HEK293 (cell line): Measurements from ENCODE around the gene NFIC.

ENCODE experiments used
- CTCF ChIA-PET: fragments of 350-600 bp; formaldehyde crosslinking; extraction: SDS; loops from one replicate; lab custom pipeline; 2021; ENCODE audit warnings: antibody characterized with exemption; lab: Yijun Ruan, JAX
- POLR2A ChIA-PET: fragments of 300-600 bp; formaldehyde crosslinking; extraction: SDS; loops from one replicate; lab custom pipeline; 2020; ENCODE audit warnings: antibody characterized with exemption, inconsistent platforms; lab: Yijun Ruan, JAX
- H3K27ac ChIP-seq: fragments of 200-500 bp; sonication (Bioruptor generic); 2 replicates; pipeline ENCODE4 v1.5.1; 2014; ENCODE audit warnings: low read depth, low read length, control low read depth, inconsistent platforms; ENCODE audit errors: extremely low read depth
- H3K36me3 ChIP-seq, 2 experiments: fragments of 200-500 bp in 1 of 2; sonication (Bioruptor generic) in 1 of 2; 1 replicate in 1 of 2; 2 replicates in 1 of 2; pipeline ENCODE4 v1.5.1; 2014 to 2017; ENCODE audit warnings: inconsistent platforms in 2 of 2, low read length in 2 of 2; ENCODE audit not compliant: control insufficient read depth in 2 of 2, insufficient read depth in 1 of 2
- H3K4me1 ChIP-seq: fragments of 200-500 bp; sonication (Bioruptor generic); 2 replicates; pipeline ENCODE4 v1.5.1; 2014; ENCODE audit warnings: mild to moderate bottlenecking, low read length, inconsistent platforms; ENCODE audit not compliant: control insufficient read depth, insufficient read depth
- H3K4me3 ChIP-seq: 2 replicates; pipeline ENCODE4 v1.5.1; 2011; ENCODE audit warnings: low read depth, mild to moderate bottlenecking, control low read depth, low read length, moderate library complexity
- H3K9me3 ChIP-seq: fragments of 200-500 bp; sonication (Bioruptor generic); 2 replicates; pipeline ENCODE4 v1.5.1; 2014; ENCODE audit warnings: low read depth, low read length, inconsistent platforms; ENCODE audit not compliant: control insufficient read depth, insufficient read depth
- ATF2 ChIP-seq: fragments of 450-650 bp; formaldehyde crosslinking; IDR thresholded peaks from 2 replicates; pipeline ENCODE4 v1.5.1; 2016; ENCODE audit warnings: missing biosample characterization, missing genetic modification characterization, low read depth
- GLI2 ChIP-seq: fragments of 450-650 bp; formaldehyde crosslinking; IDR thresholded peaks from 2 replicates; pipeline ENCODE4; 2017; ENCODE audit warnings: missing biosample characterization, missing genetic modification characterization, low read depth, borderline replicate concordance
- GLI4 ChIP-seq: fragments of 450-650 bp; formaldehyde crosslinking; IDR thresholded peaks from 2 replicates; pipeline ENCODE4 v1.5.1; 2016; ENCODE audit warnings: missing biosample characterization, missing genetic modification characterization
- KLF8 ChIP-seq: fragments of 450-650 bp; formaldehyde crosslinking; IDR thresholded peaks from 2 replicates; pipeline ENCODE4 v1.5.1; 2016; ENCODE audit warnings: missing biosample characterization, missing genetic modification characterization
- MYNN ChIP-seq: fragments of 450-650 bp; formaldehyde crosslinking; IDR thresholded peaks from 2 replicates; pipeline ENCODE4 v1.5.1; 2016; ENCODE audit warnings: missing biosample characterization, missing genetic modification characterization, borderline replicate concordance
- SP7 ChIP-seq: fragments of 450-650 bp; formaldehyde crosslinking; IDR thresholded peaks from 2 replicates; pipeline ENCODE4 v1.5.1; 2016; ENCODE audit warnings: missing biosample characterization, missing genetic modification characterization
- ZIC2 ChIP-seq: fragments of 450-650 bp; formaldehyde crosslinking; IDR thresholded peaks from 2 replicates; pipeline ENCODE4 v1.5.1; 2016; ENCODE audit warnings: missing biosample characterization, missing genetic modification characterization
- ZNF2 ChIP-seq: fragments of 450-650 bp; formaldehyde crosslinking; IDR thresholded peaks from 2 replicates; pipeline ENCODE4 v1.5.1; 2016; ENCODE audit warnings: missing biosample characterization, missing genetic modification characterization
- ZNF311 ChIP-seq: fragments of 450-650 bp; formaldehyde crosslinking; IDR thresholded peaks from 2 replicates; pipeline ENCODE4 v1.5.1; 2017; ENCODE audit warnings: missing biosample characterization, missing genetic modification characterization, borderline replicate concordance
- ZNF324 ChIP-seq: fragments of 450-650 bp; formaldehyde crosslinking; IDR thresholded peaks from 2 replicates; pipeline ENCODE4 v1.5.1; 2016; ENCODE audit warnings: missing biosample characterization, missing genetic modification characterization
- ZNF335 ChIP-seq: fragments of 450-650 bp; formaldehyde crosslinking; conservative IDR thresholded peaks from 2 replicates; pipeline ENCODE4 v1.5.1; 2016; ENCODE audit warnings: missing biosample characterization, missing genetic modification characterization
- ZNF350 ChIP-seq: fragments of 450-650 bp; formaldehyde crosslinking; IDR thresholded peaks from 2 replicates; pipeline ENCODE4 v1.5.0; 2017; ENCODE audit warnings: missing biosample characterization, mild to moderate bottlenecking, missing genetic modification characterization
- ZNF48 ChIP-seq: fragments of 450-650 bp; formaldehyde crosslinking; IDR thresholded peaks from 2 replicates; pipeline ENCODE4 v1.5.1; 2016; ENCODE audit warnings: missing biosample characterization, missing genetic modification characterization
- ZNF544 ChIP-seq: fragments of 450-650 bp; formaldehyde crosslinking; IDR thresholded peaks from 2 replicates; pipeline ENCODE4 v1.5.0; 2017; ENCODE audit warnings: missing biosample characterization, missing genetic modification characterization
- ZNF558 ChIP-seq: fragments of 450-650 bp; formaldehyde crosslinking; IDR thresholded peaks from 2 replicates; pipeline ENCODE4 v1.5.1; 2016; ENCODE audit warnings: missing biosample characterization, missing genetic modification characterization
- ZNF561 ChIP-seq: fragments of 450-650 bp; IDR thresholded peaks from 2 replicates; pipeline ENCODE4 v1.5.1; 2018; ENCODE audit warnings: missing biosample characterization, missing genetic modification characterization, borderline replicate concordance
- ZNF610 ChIP-seq: fragments of 450-650 bp; formaldehyde crosslinking; IDR thresholded peaks from 2 replicates; pipeline ENCODE4 v1.5.1; 2016; ENCODE audit warnings: missing biosample characterization, missing genetic modification characterization, borderline replicate concordance
- ZNF76 ChIP-seq: fragments of 450-650 bp; formaldehyde crosslinking; IDR thresholded peaks from 2 replicates; pipeline ENCODE4; 2016; ENCODE audit warnings: low read depth, missing biosample characterization, missing genetic modification characterization, borderline replicate concordance
- ZNF768 ChIP-seq: fragments of 450-650 bp; formaldehyde crosslinking; IDR thresholded peaks from 2 replicates; pipeline ENCODE4 v1.5.1; 2018; ENCODE audit warnings: missing biosample characterization, mild to moderate bottlenecking, missing genetic modification characterization
- ZSCAN18 ChIP-seq: fragments of 450-650 bp; formaldehyde crosslinking; IDR thresholded peaks from 2 replicates; pipeline ENCODE4 v1.5.1; 2016; ENCODE audit warnings: missing biosample characterization, missing genetic modification characterization
- ZSCAN23 ChIP-seq: fragments of 450-650 bp; formaldehyde crosslinking; IDR thresholded peaks from 2 replicates; pipeline ENCODE4 v1.5.1; 2016; ENCODE audit warnings: missing biosample characterization, missing genetic modification characterization
- ZSCAN4 ChIP-seq: fragments of 450-650 bp; formaldehyde crosslinking; IDR thresholded peaks from 2 replicates; pipeline ENCODE4 v1.5.1; 2017; ENCODE audit warnings: missing biosample characterization, missing genetic modification characterization
- TF ChIP-seq, protein P1 (sequence below): fragments of 450-650 bp; formaldehyde crosslinking; IDR thresholded peaks from 2 replicates; pipeline ENCODE4 v1.5.0; 2017; ENCODE audit warnings: missing biosample characterization, missing genetic modification characterization, borderline replicate concordance
- TF ChIP-seq, protein P2 (sequence below): fragments of 450-650 bp; formaldehyde crosslinking; IDR thresholded peaks from 2 replicates; pipeline ENCODE4 v1.5.1; 2017; ENCODE audit warnings: missing biosample characterization, missing genetic modification characterization
- TF ChIP-seq, protein P3 (sequence below): fragments of 450-650 bp; formaldehyde crosslinking; IDR thresholded peaks from 2 replicates; pipeline ENCODE4 v1.5.1; 2016; ENCODE audit warnings: missing biosample characterization, missing genetic modification characterization

Gene NFIC

GRCh38 chr19:3361384-3362216, 4.8 kb upstream of the NFIC start (continued):
- TF ChIP-seq, protein P1, sequence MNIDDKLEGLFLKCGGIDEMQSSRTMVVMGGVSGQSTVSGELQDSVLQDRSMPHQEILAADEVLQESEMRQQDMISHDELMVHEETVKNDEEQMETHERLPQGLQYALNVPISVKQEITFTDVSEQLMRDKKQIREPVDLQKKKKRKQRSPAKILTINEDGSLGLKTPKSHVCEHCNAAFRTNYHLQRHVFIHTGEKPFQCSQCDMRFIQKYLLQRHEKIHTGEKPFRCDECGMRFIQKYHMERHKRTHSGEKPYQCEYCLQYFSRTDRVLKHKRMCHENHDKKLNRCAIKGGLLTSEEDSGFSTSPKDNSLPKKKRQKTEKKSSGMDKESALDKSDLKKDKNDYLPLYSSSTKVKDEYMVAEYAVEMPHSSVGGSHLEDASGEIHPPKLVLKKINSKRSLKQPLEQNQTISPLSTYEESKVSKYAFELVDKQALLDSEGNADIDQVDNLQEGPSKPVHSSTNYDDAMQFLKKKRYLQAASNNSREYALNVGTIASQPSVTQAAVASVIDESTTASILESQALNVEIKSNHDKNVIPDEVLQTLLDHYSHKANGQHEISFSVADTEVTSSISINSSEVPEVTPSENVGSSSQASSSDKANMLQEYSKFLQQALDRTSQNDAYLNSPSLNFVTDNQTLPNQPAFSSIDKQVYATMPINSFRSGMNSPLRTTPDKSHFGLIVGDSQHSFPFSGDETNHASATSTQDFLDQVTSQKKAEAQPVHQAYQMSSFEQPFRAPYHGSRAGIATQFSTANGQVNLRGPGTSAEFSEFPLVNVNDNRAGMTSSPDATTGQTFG (tag by site-specific recombination), result no peak
- TF ChIP-seq ZNF311 (tag by site-specific recombination), result no peak
- TF ChIP-seq MYNN (tag by site-specific recombination), result no peak
- TF ChIP-seq ZNF2 (tag by site-specific recombination), result peak; percentile 16; the same call in 1 of the 2 replicates
- TF ChIP-seq ZNF335 (tag by site-specific recombination), result no peak
- TF ChIP-seq SP7 (tag by site-specific recombination), result no peak
- no peak for TF ChIP-seq ZNF544 (tag by site-specific recombination)

GRCh38 chr19:3362217-3362906, 4.0 kb upstream of the NFIC start:
- no peaks in the 10 kb centered on the region for H3K36me3 ChIP-seq
- no peak overlapping the region for H3K4me3 ChIP-seq
- CTCF ChIA-PET, result interaction anchor here (0.6 kb wide), 1 partner anchor 67 kb away, joined by 3 read pairs; no protein-coding TSS in a partner anchor
- H3K4me1 ChIP-seq, result peaks cover 3% of the 10 kb centered on the region; the same call in 1 of the 2 replicates
- POLR2A ChIA-PET, result no interaction called here
- H3K27ac ChIP-seq, result no peak overlapping the region
- H3K9me3 ChIP-seq, result no peaks in the 10 kb centered on the region
- no peak for TF ChIP-seq GLI4 (tag by site-specific recombination)
- no peak for TF ChIP-seq GLI2 (tag by site-specific recombination)
- TF ChIP-seq ZIC2, result no peak
- TF ChIP-seq KLF8 (tag by site-specific recombination), result no peak
- TF ChIP-seq ZNF558 (tag by site-specific recombination), result no peak
- no peak for TF ChIP-seq ZNF48 (tag by site-specific recombination)
- TF ChIP-seq, protein P2, sequence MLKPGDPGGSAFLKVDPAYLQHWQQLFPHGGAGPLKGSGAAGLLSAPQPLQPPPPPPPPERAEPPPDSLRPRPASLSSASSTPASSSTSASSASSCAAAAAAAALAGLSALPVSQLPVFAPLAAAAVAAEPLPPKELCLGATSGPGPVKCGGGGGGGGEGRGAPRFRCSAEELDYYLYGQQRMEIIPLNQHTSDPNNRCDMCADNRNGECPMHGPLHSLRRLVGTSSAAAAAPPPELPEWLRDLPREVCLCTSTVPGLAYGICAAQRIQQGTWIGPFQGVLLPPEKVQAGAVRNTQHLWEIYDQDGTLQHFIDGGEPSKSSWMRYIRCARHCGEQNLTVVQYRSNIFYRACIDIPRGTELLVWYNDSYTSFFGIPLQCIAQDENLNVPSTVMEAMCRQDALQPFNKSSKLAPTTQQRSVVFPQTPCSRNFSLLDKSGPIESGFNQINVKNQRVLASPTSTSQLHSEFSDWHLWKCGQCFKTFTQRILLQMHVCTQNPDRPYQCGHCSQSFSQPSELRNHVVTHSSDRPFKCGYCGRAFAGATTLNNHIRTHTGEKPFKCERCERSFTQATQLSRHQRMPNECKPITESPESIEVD, result no peak
- no peak for TF ChIP-seq ZNF76 (tag by site-specific recombination)
- TF ChIP-seq ZNF561 (tag by site-specific recombination), result no peak
- TF ChIP-seq ATF2 (tag by site-specific recombination), result no peak
- no peak for TF ChIP-seq ZNF350 (tag by site-specific recombination)
- TF ChIP-seq ZNF2 (tag by site-specific recombination), result 0 out of 2 replicates have a peak, but pooled peaks have one; percentile 40
- no peak for TF ChIP-seq ZNF610 (tag by site-specific recombination)
- TF ChIP-seq ZSCAN23 (tag by site-specific recombination), result no peak
- TF ChIP-seq ZNF324, result no peak
- TF ChIP-seq, protein P3, sequence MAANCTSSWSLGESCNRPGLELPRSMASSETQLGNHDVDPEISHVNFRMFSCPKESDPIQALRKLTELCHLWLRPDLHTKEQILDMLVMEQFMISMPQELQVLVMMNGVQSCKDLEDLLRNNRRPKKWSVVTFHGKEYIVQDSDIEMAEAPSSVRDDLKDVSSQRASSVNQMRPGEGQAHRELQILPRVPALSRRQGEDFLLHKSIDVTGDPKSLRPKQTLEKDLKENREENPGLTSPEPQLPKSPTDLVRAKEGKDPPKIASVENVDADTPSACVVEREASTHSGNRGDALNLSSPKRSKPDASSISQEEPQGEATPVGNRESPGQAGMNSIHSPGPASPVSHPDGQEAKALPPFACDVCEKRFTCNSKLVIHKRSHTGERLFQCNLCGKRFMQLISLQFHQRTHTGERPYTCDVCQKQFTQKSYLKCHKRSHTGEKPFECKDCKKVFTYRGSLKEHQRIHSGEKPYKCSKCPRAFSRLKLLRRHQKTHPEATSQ, result no peak
- no peak for TF ChIP-seq ZSCAN18 (tag by site-specific recombination)
- TF ChIP-seq ZSCAN4 (tag by site-specific recombination), result peak; percentile 45; the same call in 1 of the 2 replicates
- TF ChIP-seq ZNF768, result 0 out of 2 replicates have a peak, but pooled peaks have one; percentile 35
